Small intestine (tissue), 16 donors: ENCODE data around the gene SCPEP1. TPM values are rescaled to one million over a fixed set of nuclear protein-coding genes. Genes with fewer than 3 reads are reported as not detected.

Source experiments
- DNase-seq, 2 donors: peaks; one replicate each; pipeline versions ENCODE4 v3.0.0 to v3.0.0-alpha.2; 2013
- FAIRE-seq: peaks from 2 replicates; lab custom pipeline; 2012; peaks lifted over from hg19 to GRCh38; lab: Jason Lieb, UNC
- H3K27ac ChIP-seq, 3 donors: one replicate each; pipeline ENCODE4 v1.5.1; 2013; ENCODE audit warnings: low read length in 2 of 3, mild to moderate bottlenecking in 2 of 3, control low read depth in 1 of 3, inconsistent platforms in 1 of 3, low read depth in 1 of 3, moderate library complexity in 1 of 3
- H3K27me3 ChIP-seq, 3 donors: one replicate each; pipeline ENCODE4 v1.6.1; 2013; ENCODE audit warnings: low read length in 3 of 3, inconsistent platforms in 1 of 3; ENCODE audit not compliant: control insufficient read depth in 3 of 3, insufficient read depth in 3 of 3
- H3K36me3 ChIP-seq, 3 donors: one replicate each; pipeline ENCODE4 v1.6.1; 2013; ENCODE audit warnings: low read length in 3 of 3, inconsistent platforms in 1 of 3, low read depth in 1 of 3, mild to moderate bottlenecking in 1 of 3, moderate library complexity in 1 of 3; ENCODE audit not compliant: control insufficient read depth in 3 of 3, insufficient read depth in 2 of 3
- H3K4me1 ChIP-seq, 3 donors: one replicate each; pipeline ENCODE4 v1.6.1; 2013; ENCODE audit warnings: low read length in 2 of 3, inconsistent platforms in 1 of 3, low read depth in 1 of 3, mild to moderate bottlenecking in 1 of 3, moderate library complexity in 1 of 3; ENCODE audit not compliant: control insufficient read depth in 3 of 3, insufficient read depth in 2 of 3
- H3K4me3 ChIP-seq, 3 donors: one replicate each; pipeline ENCODE4 v1.5.1; 2013; ENCODE audit warnings: low read length in 3 of 3, control low read depth in 1 of 3, inconsistent platforms in 1 of 3, low read depth in 1 of 3, mild to moderate bottlenecking in 1 of 3, moderate library complexity in 1 of 3
- H3K9me3 ChIP-seq, 2 donors: one replicate each; pipeline ENCODE4 v1.6.1; 2013; ENCODE audit warnings: low read depth in 1 of 2, low read length in 1 of 2; ENCODE audit not compliant: control insufficient read depth in 2 of 2, insufficient read depth in 1 of 2
- WGBS, 3 donors: extraction: QIAGEN DNeasy Blood & Tissue Kit; methylation state at CpG; one replicate each; pipeline ENCODE4 v1.1.7; 2013; 5-methylcytosine and 5-hydroxymethylcytosine counted together
- long read RNA-seq, 10 donors: transcript quantifications; one replicate each; lab custom pipeline, GENCODE V29; 2026
- polyA plus RNA-seq, 4 donors: library from polyadenylated mRNA; stranded (reverse) in 3 of 4; unstranded in 1 of 4; fragments of 200-250 nt in 3 of 4; fragments of 120-200 nt in 1 of 4; gene quantifications; one replicate each; pipeline versions ENCODE4 v1.2.1 to v1.2.3, GENCODE V29; 2013
- donor health status: healthy with polysubstance abuse.
- donor health status: control.
- donor health status: control.
- donor health status: Bipolar disorder and iron deficiency.
- donor health status: healthy.

SCPEP1 gene
- 100 to 1,000 TPM in 1 of 4 donors, 10 to 100 TPM in 3; 16.8 to 380 (median 38.2) TPM for polyA plus RNA-seq
- long read RNA-seq, donor 1: 0 reads
- long read RNA-seq, donor 2, transcript SCPEP1-201 (13 exons, 1,942 nt): major isoform, 21 of 21 reads
- long read RNA-seq, donor 2, partial matches to known transcripts: 0 of 21 reads
- long read RNA-seq, donor 2, other reads (novel, unspliced or antisense): 0 of 21 reads
- long read RNA-seq, donor 3, transcript SCPEP1-201 (13 exons, 1,942 nt): major isoform, 25 of 87 reads
- long read RNA-seq, donor 3, transcript SCPEP1-202 (4 exons, 924 nt): minor isoform, 8 of 87 reads
- long read RNA-seq, donor 3, partial matches to known transcripts: 52 of 87 reads
- long read RNA-seq, donor 3, other reads (novel, unspliced or antisense): 0 of 87 reads
- long read RNA-seq, donor 4: 0 reads
- long read RNA-seq, donor 5, transcript SCPEP1-201 (13 exons, 1,942 nt): major isoform, 8 of 59 reads
- long read RNA-seq, donor 5, transcript SCPEP1-202 (4 exons, 924 nt): minor isoform, 6 of 59 reads
- long read RNA-seq, donor 5, partial matches to known transcripts: 34 of 59 reads
- long read RNA-seq, donor 5, other reads (novel, unspliced or antisense): 8 of 59 reads
- long read RNA-seq, donor 6, transcript SCPEP1-202 (4 exons, 924 nt): minor isoform, 8 of 141 reads
- long read RNA-seq, donor 6, transcript SCPEP1-201 (13 exons, 1,942 nt): major isoform, 74 of 141 reads
- long read RNA-seq, donor 6, partial matches to known transcripts: 57 of 141 reads
- long read RNA-seq, donor 6, other reads (novel, unspliced or antisense): 0 of 141 reads
- long read RNA-seq, donor 7, partial matches to known transcripts: 6 of 12 reads
- long read RNA-seq, donor 7, other reads (novel, unspliced or antisense): 0 of 12 reads
- long read RNA-seq, donor 8: 0 reads
- long read RNA-seq, donor 9, transcript SCPEP1-201 (13 exons, 1,942 nt): major isoform, 17 of 25 reads
- long read RNA-seq, donor 9, partial matches to known transcripts: 6 of 25 reads
- long read RNA-seq, donor 9, other reads (novel, unspliced or antisense): 0 of 25 reads
- long read RNA-seq, donor 10, transcript SCPEP1-201 (13 exons, 1,942 nt): major isoform, 19 of 33 reads
- long read RNA-seq, donor 10, partial matches to known transcripts: 11 of 33 reads
- long read RNA-seq, donor 10, other reads (novel, unspliced or antisense): 0 of 33 reads

DNA sequence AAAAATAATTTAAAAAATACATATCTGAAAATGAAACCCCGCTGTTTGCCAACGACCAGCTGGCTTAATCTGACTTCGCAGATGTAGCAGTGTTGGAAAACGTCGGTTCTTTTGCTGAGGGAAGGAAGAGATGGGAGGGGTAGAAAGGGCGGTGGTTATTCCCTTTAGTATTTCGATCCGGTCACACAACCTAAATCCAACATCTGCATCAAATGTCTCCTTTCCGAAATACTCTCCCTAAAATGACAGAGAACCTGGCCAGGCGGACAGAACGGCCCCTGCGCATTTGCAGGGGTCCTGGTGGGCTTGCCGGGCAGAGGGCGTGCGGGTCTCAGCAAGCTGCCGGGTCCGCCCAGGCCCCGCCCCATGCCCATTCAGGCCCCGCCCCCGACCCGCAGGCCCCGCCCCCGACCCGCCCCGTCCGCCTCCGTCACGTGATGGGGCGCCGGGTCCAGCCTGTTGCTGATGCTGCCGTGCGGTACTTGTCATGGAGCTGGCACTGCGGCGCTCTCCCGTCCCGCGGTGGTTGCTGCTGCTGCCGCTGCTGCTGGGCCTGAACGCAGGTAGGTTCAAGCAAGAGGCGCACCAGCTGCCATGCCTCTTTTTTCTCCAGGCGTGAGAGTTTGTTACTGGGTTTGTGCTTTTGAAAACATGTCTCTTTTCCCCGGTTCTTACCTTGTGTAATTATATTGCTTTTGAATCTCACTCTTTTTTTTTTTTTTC, at the start of gene SCPEP1:
Gene SCPEP1, plus strand, starts transcription at position 459 of the 723 bp plus-strand sequence. Its CDS starts 29 bp downstream, at position 488.
- Histone ChIP-seq H3K4me3 (peak within 1 kb of the TSS; percentile 53 to 75 (median 61)), H3K27me3 (no peaks in the 10 kb centered on the region), H3K36me3 (peaks cover 0 to 16% (median 0%) of the 10 kb centered on the region in 3 donors), H3K27ac (peak within 1 kb of the TSS; percentile 41 to 82 (median 68)), H3K9me3 (no peaks in the 10 kb centered on the region), H3K4me1 (peaks cover 0 to 26% (median 7%) of the 10 kb centered on the region in 3 donors)
- 0 to 1% (median 0%) methylated on average over 40 to 42 of the region's 42 CpGs for WGBS, 3 donors
- DNase-seq (peak; percentile 78 to 82), FAIRE-seq (no peak)

DNA sequence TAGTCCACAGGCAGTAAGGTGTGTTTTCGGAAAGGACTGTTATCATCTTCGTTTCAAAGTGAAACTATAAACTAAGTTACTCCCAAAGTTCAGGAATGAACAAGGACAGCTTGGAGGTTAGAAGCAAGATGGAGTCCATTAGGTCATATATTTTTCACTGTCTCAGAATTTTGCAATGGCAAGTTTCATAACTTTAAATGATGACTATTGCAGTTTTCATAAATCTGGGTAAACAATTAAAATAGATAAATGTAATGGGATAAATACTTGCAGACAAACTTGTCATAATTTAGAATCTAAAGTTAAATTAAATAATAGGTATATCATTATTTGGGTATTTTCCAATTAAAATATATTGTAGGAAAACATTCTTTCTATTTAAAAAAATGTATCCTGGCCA, 49.3 kb upstream of the SCPEP1 start:
- FAIRE-seq (peak; percentile 62), DNase-seq (no peak)
- WGBS, 3 donors: 69 to 91% (median 90%) methylated on average over 2 of the region's 2 CpGs
- H3K4me3 ChIP-seq: no peak overlapping the region
- peaks cover 0 to 5% (median 0%) of the 10 kb centered on the region in 3 donors for H3K36me3 ChIP-seq
- H3K4me1 ChIP-seq: no peaks in the 10 kb centered on the region
- peaks cover 0 to 14% of the 10 kb centered on the region in 2 donors for H3K9me3 ChIP-seq
- H3K27ac ChIP-seq: no peak overlapping the region
- H3K27me3 ChIP-seq: no peaks in the 10 kb centered on the region

DNA sequence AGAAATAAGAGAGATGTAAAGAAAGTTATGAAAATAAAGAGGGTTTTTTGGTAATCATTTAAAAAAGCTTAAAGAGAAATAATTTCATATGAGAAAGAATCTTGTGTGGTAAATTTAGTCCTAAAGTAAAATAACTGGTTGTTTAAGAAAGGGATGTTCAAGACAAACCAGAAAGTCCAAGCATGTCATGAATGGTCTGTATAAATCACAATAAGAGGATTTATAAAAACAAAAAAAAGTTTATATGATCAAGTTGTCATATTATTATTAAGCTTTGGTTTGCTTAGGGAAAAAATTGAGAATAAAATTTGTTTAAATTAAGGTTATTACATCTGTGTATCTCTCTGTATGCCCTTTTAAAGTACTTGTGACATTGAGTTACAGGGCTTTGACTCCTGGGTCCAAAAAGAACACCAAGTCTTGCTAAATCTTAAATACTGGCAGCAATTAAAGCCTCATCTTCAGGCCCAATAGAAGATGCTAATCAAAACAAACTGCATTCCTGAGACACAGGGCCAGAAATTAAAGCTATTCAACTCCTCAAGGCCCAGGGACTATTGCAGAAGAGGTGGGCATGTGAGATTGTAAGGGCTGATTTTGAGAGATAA, 48.5 kb upstream of the SCPEP1 start:
- H3K4me3 ChIP-seq: no peak overlapping the region
- H3K4me1 ChIP-seq: no peaks in the 10 kb centered on the region
- H3K27ac ChIP-seq: no peak overlapping the region
- DNase-seq (no peak), FAIRE-seq (no peak)
- H3K9me3 ChIP-seq: peaks cover 0 to 14% of the 10 kb centered on the region in 2 donors
- no peaks in the 10 kb centered on the region for H3K27me3 ChIP-seq
- H3K36me3 ChIP-seq: peaks cover 0 to 6% (median 0%) of the 10 kb centered on the region in 3 donors

DNA sequence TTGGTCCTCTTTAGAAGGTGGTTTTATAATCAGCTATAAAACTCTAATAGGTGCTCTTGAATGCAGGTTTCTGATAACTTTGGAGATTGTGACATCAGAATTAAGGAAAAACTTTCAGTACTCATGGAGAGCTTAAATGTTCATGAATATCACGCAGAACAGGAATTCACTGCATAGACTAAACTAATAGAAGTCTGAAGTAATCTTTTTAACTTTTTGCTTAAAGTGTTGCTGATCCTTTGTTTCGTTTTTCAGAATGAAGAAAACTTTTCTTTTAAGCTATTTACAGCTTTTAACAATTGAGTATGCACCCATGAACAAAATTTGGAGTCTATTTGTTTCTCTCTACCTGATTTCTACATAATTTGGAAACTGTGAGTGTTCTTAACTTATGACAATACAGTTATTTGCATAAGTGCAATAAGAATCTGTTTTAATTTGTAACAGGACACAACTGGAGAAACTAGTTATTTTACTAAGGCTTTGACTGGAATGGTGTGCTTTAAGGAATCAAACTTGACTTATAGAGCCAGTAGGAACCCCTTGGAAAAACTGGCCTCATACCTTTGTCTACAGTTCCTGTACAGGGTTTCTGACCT, 47.1 kb upstream of the SCPEP1 start:
- H3K36me3 ChIP-seq: peaks cover 0 to 10% (median 0%) of the 10 kb centered on the region in 3 donors
- H3K27me3 ChIP-seq: no peaks in the 10 kb centered on the region
- no peak for DNase-seq
- no peak overlapping the region for H3K27ac ChIP-seq
- peaks cover 0 to 14% of the 10 kb centered on the region in 2 donors for H3K9me3 ChIP-seq
- WGBS, 3 donors: 92 to 94% (median 94%) methylated on average over 2 of the region's 2 CpGs
- no peaks in the 10 kb centered on the region for H3K4me1 ChIP-seq
- FAIRE-seq: no peak
- no peak overlapping the region for H3K4me3 ChIP-seq

- Histone ChIP-seq H3K27ac (no peak overlapping the region), H3K27me3 (no peaks in the 10 kb centered on the region), H3K4me1 (no peaks in the 10 kb centered on the region), H3K9me3 (peaks cover 0 to 14% of the 10 kb centered on the region in 2 donors), H3K36me3 (peaks cover 2 to 19% (median 2%) of the 10 kb centered on the region in 3 donors), H3K4me3 (no peak overlapping the region)
- no peak for FAIRE-seq
- DNase-seq: no peak
- 95 to 97% (median 95%) methylated on average over 8 of the region's 8 CpGs for WGBS, 3 donors
Measured at GRCh38 chr17:56933151-56933745, 44.7 kb upstream of the SCPEP1 start.

DNA sequence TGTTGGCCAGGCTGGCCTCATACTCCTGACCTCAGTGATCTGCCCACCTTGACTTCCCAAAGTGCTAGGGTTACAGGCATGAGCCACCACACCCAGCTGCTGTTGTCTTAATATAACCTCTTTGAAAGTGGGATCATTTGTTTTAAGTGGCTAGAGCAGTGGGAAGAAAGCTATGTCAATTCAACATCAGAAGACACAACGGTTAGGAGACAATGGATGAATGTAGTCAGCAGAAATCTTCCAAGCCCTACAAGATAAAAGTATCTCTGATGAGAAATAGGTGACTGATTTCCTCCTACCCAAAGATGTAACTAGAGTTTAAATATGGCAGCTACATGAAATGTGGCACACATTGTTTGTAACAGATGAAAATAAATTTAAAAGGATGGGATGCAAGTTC, 44.1 kb upstream of the SCPEP1 start:
- Histone ChIP-seq H3K36me3 (peaks cover 2 to 19% (median 2%) of the 10 kb centered on the region in 3 donors), H3K27ac (no peak overlapping the region), H3K9me3 (peaks cover 0 to 12% of the 10 kb centered on the region in 2 donors), H3K27me3 (no peaks in the 10 kb centered on the region), H3K4me3 (no peak overlapping the region), H3K4me1 (no peaks in the 10 kb centered on the region)
- no peak for DNase-seq
- WGBS, 3 donors: 87 to 91% (median 91%) methylated on average over 1 of the region's 1 CpG
- FAIRE-seq: no peak

DNA sequence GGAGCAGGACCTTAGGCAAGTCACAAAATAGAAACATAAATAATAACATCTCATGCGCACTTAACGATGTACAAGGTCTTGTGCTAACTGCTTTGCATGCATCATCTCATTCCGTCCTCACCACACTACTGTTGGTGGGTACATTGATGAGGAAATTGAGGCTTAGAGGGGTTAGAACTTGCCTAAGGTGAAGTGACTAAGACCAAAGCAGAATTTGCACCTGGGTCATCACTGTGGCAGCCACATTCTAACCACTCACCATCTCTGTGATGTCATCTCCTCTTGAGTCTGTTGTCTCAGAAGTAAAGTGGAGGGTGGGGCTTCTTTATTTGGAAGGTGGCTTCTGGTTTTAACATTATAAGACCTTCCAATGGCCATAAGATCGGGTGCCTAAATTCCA, 43.7 kb upstream of the SCPEP1 start:
- 76 to 95% (median 88%) methylated on average over 4 of the region's 4 CpGs for WGBS, 3 donors
- Histone ChIP-seq H3K4me3 (no peak overlapping the region), H3K4me1 (no peaks in the 10 kb centered on the region), H3K27ac (no peak overlapping the region), H3K9me3 (peaks cover 0 to 10% of the 10 kb centered on the region in 2 donors), H3K27me3 (no peaks in the 10 kb centered on the region), H3K36me3 (peaks cover 2 to 21% (median 2%) of the 10 kb centered on the region in 3 donors)
- FAIRE-seq (no peak), DNase-seq (no peak)
